Activated naive CD4-positive, alpha-beta T cell (primary cell): ENCODE measurements around the gene LUC7L2.
"Not testable (repeated sequence)": the region's sequence is repeated elsewhere in the genome, so short reads cannot be mapped to it uniquely, and the experiment has no call there.

ENCODE experiments used
- DNase-seq, 4 experiments: peaks; one replicate each; lab custom pipeline; 2025; lab: John Stamatoyannopoulos, UW

The LUC7L2 gene

DNA sequence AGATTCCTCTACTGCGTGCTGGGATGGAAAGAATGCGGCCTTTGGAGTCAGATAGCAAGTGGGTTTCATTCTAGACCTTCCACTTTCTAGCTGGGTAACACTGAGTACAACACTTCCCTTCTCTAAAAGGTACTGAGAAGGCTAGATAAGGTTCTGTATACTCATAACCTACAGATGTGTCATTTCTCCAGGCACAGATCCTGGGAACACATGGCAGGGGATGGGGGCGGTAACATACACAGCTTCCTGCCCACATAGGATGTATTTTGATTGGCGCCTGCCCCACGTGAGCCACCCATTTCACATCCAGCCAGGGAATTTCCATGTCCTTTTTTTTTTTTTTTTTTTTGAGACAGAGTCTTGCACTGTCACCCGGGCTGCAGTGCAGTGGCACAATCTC, 91.9 kb downstream of the LUC7L2 start:
- no peak for DNase-seq

DNA sequence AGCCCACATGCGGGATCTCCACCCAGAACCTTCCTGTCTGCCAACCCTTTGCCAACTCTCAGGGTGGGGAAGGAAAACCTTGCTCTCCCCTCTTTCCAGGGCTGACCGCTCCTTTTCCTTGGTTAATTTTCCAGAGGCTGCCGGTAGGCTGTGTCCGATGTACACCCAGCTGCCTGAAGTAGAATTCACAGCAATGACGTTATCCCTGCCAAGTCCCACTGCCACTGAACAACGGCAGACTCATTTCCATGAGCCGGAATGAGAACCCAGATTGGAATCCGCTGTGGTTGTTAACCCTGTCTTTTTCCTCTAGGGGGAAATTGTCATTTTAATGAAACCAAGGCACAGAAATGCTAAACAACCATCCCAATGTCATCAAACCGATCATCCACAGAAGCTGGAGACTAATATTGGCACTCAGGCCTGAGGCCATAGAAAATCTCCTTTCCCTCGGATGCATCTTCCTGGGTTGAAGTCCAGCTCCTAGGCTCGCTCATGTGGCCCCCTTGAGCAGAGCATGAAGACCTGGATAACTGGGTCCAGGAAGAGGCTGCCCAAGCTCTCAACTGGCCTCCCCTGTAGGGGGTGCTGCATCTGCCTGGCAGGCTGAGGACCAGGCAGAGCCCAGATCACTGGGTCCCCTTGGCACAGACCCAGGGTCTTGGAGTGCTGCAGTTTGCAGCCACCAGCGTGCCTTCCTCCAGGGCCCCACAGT, 93.4 kb downstream of the LUC7L2 start:
- no peak for DNase-seq

DNA sequence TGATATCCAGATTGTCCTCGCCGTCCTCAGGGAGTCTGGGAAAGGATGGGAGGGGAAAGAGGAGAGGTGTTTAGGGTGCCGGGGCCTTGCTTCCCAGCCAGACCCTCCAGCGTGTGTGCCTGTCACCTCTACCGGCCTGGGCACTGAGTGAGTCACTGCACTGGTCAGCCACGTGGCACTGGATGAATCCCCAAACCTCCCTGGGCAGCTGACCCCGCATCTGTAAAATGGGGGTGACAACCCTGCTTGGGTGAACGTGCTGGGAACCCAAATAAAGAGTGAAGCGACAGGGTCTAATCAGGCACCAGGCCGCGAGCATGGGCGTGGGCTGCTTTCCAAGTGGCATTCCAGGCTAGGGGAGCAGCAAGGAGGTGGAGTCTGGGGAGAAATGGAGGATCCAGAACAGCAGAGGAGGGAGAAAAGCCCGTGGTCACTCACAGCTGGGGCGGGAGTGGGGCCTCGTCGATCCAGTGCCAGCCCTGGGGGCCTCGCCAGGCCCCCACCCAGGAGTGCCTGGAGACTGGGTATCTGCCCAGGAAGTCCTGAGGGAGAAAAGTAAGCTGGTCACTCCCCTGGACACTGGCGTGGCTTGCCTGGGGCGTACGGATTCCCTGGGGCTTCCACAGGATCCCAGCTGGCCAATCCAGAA, 94.1 kb downstream of the LUC7L2 start:
- no peak for DNase-seq

DNA sequence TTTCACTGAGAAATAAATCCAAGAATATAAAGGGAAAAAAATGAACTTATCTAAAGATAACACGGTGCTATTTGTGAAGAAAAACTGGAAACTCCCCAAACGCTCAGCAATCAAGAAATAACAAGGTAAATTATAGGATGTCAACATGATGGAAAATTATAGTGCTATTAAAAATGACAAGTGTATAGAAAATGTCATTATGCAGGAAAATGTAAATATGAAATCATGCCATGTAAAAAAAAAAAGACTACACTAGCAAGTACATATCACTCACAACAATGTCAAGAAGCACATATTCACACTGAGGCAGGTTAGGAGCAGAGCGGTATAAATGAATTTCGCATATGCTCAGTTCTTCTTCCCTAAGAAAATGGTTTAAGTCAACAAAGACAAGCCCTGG, 96.1 kb downstream of the LUC7L2 start:
- DNase-seq, result no peak

DNA sequence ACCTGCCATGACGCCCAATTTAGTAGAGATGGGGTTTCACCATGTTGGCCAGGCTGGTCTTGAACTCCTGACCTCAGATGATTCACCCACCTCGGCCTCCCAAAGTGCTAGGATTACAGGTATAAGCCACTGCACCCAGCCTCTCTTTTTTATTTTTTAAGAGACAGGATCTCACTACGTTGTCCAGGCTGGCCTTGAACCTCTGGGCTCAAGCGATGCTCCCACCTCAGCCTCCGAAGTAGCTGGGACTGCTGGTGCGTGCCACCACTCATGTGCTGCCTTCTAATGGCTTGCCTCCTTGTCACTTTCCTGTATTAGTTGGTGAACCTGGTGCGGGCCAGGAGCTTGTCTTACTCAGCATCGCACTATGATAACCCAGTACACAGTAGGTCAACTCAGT, 96.8 kb downstream of the LUC7L2 start:
- no peak for DNase-seq

DNA sequence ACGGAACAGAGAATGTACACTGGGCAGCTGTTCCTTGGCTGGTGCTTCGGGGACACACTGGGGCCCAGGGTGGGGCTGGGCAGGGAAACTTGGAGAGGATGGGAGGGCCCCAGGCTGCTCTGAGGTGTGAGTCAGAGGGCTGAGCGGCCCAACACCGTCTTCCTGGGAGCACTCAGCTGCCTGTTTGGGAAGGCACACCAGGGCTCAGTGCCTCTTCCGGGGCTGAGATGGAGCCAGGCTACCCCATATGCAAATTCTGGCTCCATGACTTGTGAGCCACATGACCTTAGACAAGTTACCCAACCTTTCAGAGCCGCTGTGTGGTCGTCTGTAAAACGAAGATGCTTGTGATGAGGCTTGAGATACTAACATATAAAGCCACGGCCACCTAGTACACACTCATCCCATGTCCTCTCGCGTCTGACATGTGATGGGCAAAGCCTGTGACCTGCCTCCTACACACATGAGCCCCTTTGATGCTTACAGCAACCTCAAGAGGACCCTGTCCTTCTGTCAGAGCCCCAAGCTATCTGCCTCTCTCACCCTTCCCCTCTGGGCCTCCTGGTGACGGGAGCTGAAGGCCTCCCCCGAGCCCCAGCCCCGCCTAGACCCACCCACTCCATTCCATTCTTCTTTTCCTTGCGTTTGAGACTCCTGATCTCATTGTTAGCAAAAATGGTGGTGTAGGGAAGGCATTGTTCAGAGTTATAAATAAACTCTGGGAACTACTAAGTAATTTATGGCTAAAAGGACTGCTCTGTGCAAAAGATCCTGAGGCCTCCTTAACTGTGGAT, 97.7 kb downstream of the LUC7L2 start:
- DNase-seq, result no peak

DNA sequence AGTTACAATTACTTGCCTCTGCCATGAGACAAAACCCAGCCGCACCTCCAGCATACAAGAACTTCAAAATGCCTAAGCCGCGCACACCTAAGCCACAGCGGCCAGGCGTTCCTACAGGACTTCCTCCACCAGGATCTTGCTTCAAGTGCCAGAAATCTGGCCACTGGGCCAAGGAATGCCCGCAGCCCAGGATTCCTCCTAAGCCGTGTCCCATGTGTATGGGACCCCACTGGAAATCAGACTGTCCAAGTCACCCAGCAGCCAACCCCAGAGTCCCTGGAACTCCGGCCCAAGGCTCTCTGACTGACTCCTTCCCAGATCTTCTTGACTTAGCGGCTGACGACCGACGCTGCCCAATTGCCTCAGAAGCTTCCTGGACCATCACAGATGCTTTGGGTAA, 103.7 kb downstream of the LUC7L2 start:
- DNase-seq, result not testable (repeated sequence)

DNA sequence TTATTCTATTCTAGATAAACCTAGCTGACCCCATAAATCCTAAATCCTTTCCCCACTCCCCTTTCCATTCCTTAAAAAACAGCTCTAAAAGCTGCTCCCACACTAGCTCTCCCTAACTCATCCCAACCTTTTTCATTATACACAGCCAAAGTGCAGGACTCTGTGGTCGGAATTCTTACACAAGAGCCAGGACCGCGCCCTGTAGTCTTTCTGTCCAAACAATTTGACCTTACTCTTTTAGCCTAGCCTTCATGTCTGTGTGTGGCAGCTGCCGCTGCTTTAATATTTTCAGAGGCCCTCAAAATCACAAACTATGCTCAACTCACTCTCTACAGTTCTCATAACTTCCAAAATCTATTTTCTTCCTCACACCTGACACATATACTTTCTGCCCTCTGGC, 104.8 kb downstream of the LUC7L2 start:
- not testable (repeated sequence) for DNase-seq

DNA sequence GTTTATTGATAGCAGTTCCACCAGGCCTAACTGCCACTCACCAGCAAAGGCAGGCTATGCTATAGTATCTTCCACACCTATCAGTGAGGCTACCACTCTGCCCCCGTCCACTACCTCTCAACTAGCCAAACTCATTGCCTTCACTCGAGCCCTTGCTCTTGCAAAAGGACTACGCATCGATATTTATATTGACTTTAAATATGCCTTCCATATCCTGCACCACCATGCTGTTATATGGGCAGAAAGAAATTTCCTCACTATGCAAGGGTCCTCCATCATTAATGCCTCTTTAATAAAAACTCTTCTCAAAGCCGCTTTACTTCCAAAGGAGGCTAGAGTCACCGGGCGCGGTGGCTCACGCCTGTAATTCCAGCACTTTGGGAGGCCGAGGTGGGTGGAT, 105.4 kb downstream of the LUC7L2 start:
- not testable (repeated sequence) for DNase-seq

DNA sequence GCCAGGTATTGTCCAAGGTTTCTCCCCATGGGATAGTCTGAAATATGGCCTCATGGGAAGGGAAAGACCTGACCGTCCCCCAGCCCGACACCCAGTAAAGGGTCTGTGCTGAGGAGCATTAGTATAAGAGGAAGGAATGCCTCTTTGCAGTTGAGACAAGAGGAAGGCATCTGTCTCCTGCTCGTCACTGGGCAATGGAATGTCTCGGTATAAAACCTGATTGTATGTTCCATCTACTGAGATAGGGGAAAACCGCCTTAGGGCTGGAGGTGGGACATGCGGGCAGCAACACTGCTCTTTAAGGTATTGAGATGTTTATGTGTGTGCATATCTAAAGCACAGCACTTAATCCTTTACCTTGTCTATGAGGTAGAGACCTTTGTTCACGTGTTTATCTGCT, 108.0 kb downstream of the LUC7L2 start:
- DNase-seq, result not testable (repeated sequence)

DNA sequence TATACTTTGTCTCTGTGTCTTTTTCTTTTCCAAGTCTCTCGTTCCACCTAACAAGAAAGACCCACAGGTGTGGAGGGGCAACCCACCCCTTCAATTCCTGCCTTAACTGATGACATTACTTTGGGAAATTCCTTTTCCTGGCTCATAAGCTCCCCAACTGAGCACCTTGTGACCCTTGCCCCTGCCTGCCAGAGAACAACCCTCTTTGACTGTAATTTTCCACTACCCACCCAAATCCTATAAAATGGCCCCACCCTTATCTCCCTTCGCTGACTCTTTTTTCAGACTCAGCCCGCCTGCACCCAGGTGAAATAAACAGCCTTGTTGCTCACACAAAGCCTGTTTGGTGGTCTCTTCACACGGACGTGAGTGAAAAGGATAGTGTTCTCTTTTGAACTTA, 108.6 kb downstream of the LUC7L2 start:
- DNase-seq, result not testable (repeated sequence)

DNA sequence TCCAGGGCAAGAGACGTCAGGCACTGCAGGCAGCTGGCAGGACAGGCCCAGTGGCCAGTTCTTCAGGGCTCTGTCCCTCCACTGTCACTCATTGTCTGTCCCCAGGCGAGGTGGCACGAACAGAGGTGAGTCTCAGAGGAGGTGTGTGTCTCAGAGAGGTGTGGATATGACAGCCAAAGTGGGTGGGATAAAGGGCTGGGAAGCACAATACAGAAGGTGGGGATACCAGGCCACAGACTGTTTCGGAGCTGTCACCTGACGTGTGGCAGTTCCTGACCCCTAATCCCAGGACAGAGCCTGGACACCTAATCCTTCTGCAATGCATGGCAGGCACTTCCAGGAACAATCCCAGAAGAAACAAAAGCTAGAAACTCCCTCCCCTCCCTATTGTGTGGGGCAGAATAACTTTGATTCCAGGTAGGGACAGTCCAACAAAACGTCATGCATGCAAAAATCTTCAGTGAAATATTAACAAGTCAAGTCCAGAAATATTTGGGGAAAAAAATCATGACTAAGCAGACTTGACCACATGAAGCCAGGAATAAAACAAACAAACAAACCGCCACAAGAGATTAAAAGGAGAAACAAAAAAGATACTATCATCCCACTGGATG, 112.2 kb downstream of the LUC7L2 start:
- DNase-seq, result no peak
